ENCODE measurements around the gene ARHGEF26.
"Not testable (repeated sequence)": the region's sequence is repeated elsewhere in the genome, so short reads cannot be mapped to it uniquely, and the experiment has no call there.

Gene ARHGEF26, protein sequence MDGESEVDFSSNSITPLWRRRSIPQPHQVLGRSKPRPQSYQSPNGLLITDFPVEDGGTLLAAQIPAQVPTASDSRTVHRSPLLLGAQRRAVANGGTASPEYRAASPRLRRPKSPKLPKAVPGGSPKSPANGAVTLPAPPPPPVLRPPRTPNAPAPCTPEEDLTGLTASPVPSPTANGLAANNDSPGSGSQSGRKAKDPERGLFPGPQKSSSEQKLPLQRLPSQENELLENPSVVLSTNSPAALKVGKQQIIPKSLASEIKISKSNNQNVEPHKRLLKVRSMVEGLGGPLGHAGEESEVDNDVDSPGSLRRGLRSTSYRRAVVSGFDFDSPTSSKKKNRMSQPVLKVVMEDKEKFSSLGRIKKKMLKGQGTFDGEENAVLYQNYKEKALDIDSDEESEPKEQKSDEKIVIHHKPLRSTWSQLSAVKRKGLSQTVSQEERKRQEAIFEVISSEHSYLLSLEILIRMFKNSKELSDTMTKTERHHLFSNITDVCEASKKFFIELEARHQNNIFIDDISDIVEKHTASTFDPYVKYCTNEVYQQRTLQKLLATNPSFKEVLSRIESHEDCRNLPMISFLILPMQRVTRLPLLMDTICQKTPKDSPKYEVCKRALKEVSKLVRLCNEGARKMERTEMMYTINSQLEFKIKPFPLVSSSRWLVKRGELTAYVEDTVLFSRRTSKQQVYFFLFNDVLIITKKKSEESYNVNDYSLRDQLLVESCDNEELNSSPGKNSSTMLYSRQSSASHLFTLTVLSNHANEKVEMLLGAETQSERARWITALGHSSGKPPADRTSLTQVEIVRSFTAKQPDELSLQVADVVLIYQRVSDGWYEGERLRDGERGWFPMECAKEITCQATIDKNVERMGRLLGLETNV
- long read RNA-seq, donor 1, partial matches to known transcripts = 5 of 7 reads
- long read RNA-seq, donor 1, other reads (novel, unspliced or antisense) = 0 of 7 reads
- long read RNA-seq, donor 2 = 0 reads
- long read RNA-seq, donor 3 = 0 reads
- long read RNA-seq, donor 4 = 0 reads
- long read RNA-seq, donor 5, partial matches to known transcripts = 6 of 6 reads
- long read RNA-seq, donor 5, other reads (novel, unspliced or antisense) = 0 of 6 reads
- long read RNA-seq, donor 6, partial matches to known transcripts = 5 of 5 reads
- long read RNA-seq, donor 6, other reads (novel, unspliced or antisense) = 0 of 5 reads
- long read RNA-seq, donor 7, partial matches to known transcripts = 28 of 28 reads
- long read RNA-seq, donor 7, other reads (novel, unspliced or antisense) = 0 of 28 reads
- long read RNA-seq, donor 8, partial matches to known transcripts = 0 of 1 reads
- long read RNA-seq, donor 8, other reads (novel, unspliced or antisense) = 0 of 1 reads

DNA sequence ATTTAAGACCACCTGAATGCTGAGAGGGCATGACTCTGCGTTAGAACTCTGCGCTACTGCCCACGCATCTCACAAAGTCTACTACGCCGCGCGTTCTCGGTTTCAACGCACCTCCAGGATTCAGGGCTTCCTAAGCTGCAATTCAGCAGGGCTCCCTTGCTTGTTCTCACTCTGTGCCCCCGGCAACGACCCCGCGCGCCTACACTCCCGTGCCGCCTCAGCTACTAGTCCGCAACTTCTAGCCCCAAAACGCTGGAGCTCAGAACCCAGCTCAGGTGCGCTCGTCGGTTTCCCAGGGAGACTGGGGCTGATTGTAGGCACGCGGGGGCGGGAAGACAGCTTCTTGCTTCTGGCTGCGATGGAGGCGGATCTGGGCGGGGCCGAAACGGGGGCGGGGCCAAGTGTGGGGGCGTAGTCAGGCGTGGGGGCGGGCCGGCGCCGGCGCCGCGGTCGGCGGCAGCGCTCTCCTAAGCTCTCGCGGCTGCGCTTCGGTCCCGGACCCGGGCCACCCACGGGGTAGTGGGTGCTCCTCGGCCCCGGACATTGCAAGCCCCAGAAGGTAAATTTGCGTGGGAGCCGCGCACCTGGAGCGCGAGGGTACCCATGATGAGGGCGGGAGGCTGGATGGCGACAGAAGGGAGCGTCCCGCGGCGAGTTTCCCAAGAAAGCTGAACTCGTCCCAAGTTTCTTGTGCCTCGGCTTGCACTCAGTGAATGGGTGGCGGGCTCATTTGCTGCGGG, at the start of gene ARHGEF26:
ARHGEF26 (plus strand) TSS at position 430 of the 740 bp plus-strand sequence. CDS start 603 bp downstream, outside the sequence.
- DNase-seq = peak; percentile 93

DNA sequence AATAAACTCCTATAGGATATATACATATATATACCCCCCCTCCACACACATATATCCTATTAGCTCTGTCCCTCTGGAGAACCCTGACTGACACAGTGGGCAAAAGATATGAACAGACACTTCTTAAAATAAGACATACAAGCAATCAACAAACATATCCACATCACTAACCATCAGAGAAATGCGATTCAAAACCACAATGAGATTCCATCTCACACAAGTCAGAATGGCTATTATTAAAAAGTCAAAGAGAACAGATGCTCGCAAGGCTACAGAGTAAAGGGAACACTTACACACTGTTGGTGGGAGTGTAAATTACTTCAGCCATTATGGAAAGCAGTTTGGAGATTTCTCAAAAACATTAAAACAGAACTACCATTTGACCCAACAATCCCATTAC, 46.2 kb upstream of the ARHGEF26 start:
- DNase-seq = no peak

DNA sequence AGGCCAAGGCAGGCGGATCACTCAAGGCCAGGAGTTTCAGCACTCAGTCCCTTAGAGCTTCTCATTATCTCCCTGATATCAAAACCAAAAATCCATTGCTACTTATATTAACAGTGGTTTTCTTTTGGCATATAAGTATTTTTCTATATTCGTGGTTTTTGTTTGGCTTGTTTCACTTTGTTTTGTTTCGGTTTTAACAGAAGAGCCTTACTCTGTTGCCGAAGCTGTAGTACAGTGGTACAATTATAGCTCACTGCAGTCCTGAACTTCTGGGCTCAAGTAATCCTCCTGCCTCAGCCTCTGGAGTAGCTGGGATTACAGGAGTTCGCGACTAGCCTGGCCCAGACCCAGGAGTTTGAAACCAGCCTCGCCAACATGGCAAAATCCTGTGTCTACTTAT, 42.5 kb upstream of the ARHGEF26 start:
- DNase-seq = no peak

DNA sequence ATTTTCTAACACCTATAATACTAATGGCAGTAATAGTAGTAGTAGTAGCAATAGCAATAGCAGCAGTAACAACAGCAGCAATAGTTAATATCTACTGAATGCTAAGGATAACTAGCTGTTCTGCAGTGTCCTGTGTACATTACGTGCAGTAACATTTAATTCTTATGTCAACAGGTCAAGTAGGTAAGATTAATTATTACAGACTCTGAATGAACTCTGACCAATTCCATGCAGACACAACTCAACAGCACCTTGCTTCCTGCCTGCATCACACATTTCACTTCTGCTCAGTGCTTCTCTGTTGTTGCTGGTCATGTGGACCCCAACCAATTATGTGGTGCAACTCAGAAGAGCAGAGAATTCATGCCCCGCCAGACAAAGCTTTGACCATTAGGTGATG, 39.9 kb upstream of the ARHGEF26 start:
- no peak for DNase-seq

DNA sequence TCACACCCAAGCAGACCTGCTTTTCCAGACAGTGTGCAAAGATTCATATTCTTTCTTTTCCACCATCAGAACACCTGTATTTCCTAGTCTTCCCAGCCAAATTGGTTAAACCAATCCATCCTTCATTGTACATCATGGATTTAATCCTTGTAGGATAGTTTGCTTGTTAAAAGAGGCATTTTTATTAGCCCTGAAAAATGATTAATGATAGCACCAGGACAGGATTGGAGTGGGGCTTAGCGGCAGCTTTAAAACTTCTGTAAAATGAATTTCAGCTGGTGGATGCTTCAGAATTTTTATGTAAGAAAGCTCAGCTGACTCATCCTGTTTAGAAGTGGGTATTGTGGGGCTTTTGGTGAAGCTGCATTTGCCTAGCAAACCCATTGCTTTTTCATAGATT, 36.1 kb upstream of the ARHGEF26 start:
- no peak for DNase-seq

DNA sequence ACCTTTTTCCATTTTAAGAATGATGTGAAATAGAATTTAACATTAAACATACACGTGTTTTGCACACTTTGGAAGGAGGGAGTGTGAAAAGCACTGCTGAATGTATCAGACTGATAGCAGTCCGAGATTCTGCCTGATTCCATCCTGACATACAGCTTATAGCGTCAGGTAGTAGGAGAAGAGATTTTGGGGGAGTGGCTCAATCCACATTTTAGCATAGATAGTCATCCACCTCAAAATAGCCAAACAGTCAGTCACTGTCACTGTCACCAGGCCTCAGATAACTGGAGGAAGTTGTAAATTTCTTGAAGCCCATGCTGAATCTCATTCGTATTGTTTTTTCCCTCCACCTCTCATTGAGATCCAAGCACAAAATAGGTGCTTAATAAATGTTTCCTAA, 35.4 kb upstream of the ARHGEF26 start:
- no peak for DNase-seq

DNA sequence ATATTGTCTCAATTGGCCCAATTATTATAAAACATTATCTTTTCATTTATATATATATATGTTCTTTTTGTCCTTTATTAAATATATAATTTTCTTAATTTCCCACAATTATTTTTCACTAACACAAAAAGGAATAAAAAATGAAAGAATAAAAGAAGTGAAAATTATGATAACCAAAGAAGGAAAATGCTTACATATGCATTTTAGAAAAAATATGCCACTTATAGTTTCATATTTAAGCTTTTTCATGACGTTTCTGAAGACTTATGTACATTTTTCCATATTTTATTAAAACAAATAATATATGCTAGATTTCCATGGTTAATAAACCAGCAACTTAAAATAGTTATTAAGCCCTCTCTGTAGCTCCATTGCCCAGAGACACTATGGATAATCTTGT, 34.9 kb upstream of the ARHGEF26 start:
- no peak for DNase-seq

DNA sequence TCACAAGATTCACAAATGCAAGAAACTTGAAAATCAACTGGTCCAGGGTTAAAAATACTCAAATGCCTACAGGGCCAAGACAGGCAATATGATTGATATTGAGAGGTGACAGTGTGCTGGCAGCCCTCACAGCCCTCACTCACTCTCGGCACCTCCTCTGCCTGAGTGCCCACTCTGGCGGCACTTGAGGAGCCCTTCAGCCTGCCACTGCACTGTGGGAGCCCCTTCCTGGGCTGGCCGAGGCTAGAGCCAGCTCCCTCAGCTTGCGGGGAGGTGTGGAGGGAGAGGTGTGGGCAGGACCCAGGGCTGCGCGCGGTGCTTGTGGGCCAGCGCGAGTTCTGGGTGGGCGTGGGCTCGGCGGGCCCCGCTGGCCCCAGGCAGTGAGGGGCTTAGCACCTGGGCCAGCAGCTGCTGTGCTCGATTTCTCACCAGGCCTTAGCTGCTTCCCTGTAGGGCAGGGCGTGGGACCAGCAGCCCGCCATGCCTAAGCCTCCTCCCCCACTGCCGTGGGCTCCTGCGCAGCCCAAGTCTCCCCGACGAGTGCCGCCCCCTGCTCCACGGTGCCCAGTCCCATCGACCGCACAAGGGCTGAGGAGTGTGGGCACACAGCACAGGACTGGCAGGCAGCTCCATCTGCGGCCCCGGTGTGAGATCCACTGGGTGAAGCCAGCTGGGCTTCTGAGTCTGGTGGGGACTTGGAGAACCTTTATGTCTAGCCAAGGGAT, 33.3 kb upstream of the ARHGEF26 start:
- DNase-seq = not testable (repeated sequence)

DNA sequence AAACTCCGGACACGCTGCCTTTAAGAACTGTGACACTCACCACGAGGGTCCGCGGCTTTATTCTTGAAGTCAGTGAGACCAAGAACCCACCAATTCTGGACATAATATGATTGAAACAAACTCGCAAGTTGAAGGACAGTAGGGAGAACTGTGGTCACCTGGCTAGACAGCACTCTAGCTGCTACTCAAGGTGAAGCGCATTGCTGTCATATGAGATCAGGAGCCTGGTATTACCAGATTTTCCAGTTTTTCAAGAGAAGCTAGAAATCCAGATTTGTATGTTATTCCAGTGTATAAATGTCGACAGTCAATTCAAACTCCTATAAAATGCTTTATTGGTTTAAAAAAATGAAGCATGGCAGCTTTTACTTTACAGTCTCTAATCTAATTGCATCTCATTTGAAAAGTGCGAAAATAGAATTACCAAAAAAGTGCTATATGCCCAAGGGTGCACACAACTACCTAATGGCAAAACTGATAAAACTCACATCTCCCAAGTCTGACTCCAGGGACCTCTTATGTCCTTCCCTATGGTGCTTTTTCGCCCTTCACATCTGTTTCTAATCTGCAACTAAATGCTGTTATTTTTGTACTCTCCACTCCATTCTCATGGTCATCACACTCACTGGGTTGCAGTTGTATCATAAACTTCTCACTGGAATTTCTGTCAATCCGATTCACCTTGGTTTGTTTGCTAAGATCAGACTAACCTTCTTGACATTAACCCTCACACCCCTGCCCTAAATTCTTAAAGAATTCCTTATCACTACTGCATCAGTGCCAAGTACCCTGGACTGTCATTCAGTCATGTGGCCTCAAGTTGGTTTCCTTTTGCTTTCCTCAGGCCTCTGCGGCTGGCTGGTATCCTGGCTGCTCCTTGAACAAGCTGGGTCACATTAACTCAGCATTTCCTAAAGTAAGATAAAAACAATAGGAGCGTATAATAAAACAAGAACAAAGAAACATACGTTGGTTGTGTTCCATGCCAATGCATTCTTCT, 31.5 kb upstream of the ARHGEF26 start:
- DNase-seq = no peak

DNA sequence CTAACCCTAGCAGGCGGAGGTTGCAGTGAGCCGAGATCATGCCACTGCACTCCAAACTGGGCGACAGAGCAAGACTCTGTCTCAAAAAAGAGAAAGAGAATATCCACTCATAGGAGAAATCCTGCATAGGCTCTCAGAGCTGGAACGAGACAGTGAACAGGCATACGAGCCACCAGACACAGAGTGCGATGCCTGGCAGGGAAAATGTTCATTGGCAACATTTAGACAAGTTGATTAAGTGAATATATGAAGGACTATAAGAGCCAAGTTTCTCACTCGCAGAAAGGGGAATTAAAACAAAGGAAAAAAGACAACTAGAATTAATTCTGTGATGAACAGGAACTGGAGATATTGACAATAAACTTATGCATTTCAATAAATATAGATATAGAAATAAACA, 27.1 kb upstream of the ARHGEF26 start:
- DNase-seq = no peak

DNA sequence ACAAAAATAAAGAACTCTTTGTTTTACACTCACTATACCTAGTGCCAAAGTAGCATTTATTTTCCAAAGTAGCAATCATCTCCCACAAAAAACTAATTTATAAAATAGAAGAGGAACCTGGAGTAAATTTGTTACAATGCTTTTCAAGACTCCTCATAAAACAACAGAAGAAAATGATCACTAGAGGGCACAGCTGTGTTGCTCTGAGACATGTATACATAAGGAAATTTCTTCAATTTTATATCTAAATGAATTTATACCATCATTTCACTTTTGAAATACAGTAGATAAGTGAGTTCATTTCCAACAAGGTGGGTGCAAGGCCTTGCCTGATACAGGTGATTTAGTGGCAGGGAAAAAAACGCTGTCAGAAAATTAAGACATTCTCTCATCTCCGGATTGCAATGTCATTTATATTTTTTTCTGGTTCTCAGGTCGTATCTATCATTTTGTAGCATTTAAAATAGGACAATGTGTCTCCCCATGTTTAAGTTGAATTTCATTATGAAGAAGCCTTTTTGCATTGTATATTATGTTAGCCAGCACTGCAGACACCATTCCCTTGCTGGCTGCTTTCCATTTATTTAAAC, 25.3 kb upstream of the ARHGEF26 start:
- no peak for DNase-seq

DNA sequence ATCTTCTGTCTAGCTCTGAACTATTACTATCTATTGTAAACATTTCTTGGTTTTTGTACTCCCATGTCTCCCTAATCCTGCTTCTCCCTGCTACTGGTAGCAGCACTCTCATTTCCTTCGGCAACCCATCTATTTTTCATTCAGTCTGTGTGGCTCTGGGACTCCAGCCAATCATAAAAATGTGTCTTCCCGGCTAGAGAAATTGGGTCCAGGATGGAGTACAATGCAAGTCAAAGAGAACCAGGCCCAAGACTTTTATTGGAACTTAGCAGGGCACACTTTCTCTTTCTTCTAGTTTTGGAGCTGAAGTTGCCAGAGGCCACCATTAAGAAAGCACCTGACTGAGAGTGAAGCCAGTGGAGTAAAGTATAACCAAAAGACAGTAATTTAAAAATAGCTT, 22.8 kb upstream of the ARHGEF26 start:
- no peak for DNase-seq

DNA sequence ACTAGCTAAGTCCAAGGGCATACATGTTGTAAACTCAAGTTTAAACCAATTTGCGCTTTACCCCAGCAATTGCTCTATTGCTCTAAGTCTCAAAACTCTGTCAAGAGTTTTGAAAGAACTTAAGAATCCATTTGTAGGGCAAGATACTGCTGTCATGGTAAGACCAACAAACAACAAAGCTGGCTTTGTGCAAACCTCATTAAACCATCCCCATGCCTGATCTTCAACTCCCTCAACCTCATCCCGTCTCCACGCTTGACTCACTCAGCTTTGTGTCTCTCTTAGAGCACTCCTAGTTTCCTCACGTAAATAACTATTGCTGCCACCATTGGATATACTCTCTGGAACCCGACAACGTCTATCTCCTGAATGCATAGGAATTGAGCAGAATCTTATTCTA, 20.6 kb upstream of the ARHGEF26 start:
- DNase-seq = no peak

DNA sequence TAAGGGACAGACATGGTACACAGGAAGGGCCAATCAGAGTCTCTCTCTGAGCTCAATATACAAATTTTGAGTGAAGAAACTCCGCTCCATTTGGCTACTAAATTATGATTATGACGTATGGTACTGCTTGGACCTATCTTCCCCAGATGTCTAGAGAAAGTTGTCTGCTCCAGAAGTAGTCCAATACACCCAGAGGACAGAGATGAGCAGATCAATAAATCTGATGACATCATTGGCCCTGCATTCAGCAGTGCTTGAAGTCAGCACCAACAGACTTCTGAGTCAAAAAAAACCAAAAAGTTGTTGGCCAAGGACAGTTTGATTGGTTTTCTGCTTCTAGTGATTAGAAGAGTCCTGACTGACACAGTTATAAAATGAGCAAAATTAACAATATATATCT, 19.9 kb upstream of the ARHGEF26 start:
- DNase-seq = no peak

DNA sequence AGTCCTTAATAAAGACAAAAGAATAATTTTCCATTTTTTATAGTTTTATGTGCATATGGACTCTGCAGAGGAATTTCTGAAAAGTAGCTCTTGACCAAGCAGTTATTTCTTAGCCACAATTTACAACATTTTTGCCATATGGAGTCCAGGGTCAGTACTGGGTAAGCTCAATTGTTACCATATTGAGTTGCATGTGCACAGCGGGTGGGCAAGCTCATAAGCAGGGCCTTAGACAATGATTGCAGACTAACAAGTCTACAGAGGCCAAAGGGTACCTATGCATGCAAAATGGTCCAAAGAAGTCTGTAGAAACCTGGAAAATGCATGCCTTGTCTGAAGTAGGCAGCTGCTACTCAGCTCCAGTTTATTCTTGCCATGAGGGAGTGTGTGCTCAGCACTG, 19.0 kb upstream of the ARHGEF26 start:
- DNase-seq = no peak

DNA sequence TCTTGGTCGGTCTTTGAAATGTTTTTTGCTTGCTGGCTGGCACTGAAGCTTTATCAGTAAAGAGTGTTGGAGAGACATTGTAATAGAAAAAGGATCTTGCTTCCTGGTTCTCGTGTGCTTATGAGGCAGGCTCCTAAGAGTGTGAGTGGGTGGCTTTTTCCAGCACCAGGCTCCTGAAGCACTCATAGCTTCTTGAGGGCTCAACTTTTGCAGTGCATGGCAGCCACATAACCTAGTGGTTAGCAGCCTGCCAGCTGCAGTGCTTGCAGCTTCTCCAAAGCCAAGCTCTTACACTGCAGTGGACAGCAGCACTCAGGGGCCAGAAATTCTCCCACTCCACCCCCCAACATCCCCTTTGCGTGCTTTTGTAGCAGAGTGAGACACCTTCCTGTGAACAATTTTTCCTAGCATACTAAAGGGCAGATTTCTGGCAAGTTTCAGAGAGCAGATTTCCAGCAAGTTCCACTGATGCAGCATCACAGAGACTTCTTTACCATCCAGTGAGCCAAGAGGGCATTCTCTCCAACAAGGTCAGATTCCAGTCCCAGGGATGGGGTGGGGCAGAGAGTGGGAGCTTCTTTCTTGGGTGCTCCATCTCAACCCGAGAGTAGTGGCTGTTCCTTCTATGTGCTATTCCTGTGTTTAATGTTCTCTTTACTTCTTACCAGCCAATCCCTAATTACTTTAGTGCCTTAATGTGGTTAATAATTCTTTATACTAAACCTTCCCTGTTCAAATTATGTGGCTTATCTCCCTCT, 15.8 kb upstream of the ARHGEF26 start:
- no peak for DNase-seq

DNA sequence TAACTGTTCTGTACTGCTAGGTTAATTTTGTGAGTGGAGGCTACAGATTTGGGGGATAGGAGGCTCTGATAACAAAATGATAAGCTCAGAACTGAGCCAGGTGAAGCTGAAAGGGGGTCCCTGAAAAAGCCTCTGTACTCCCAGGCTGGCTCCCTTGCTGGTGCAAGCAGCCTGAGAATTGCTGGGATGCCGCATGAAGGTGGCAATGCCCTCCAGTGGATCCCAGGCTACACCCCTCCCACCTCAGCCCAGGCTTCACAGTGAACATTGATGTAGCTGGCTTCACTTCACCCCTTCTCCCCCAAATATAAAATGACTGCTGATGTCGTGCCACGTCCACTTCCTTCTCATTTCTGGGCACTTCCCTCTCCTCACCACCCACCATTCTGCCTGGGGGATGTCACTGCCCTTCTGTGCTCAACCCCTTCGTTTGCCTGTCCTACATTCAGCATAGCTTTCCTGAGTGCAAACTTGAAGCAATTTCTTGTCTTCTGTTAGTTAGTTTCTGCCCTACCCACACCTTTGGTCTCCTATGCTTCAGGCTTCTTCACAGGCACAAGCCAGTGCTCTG, 9.7 kb upstream of the ARHGEF26 start:
- no peak for DNase-seq

Data from right kidney (tissue), 9 donors.